ENCODE results near the gene ADCY4.

Gene ADCY4

DNA sequence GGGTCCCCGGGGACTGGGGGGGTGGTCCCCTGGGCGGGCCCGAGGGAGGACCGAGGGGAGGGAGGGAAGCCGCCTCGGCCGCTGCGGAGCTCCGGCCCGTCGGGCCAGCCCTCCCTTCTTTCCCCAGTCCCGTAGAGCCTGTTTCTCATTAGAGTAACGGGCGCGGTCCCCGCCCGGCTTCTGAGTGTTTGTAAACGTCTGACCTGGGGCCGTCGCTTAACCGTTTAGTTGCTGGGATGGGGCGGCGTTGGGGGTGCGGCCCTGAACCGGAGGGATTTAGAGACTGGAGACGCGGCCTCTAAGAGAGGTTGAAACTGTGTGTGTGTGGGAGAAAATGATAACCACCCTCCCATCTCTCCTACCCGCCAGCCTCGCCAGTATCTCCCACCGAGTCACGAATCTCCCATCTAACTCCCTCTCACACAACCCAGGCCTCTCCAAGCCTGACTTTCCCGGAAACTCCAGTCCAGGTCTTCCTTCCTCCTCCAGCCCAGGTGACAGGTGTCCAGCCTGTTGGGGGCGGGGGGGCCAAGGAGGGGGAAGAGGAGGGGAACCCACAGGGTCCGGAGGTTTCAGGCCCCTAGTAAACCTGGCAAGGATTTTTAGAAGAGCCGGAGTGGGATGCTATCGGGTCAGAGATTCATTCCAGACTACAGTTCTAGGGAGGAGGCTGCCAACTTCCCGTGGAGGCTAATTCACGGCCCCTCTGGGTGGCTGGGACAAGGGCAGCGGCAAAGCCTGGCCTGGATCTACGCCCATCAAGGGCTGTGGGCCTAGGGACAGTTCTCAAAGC is 32.0 kb upstream of the ADCY4 start:
- DNase-seq (ENCODE audit: low read depth): peak; percentile 95

GRCh38 chr14:24366413-24366720 is 31.5 kb upstream of the ADCY4 start:
- DNase-seq (ENCODE audit: low read depth): no peak
- peak overlapping the region; percentile 35 for H3K4me3 ChIP-seq (ENCODE audit: control insufficient read depth, low read depth, low read length)

More for the DNA sequence above, 32.0 kb upstream of the ADCY4 start:
- peak overlapping the region; percentile 73 for H3K4me3 ChIP-seq (ENCODE audit: control insufficient read depth, low read depth, low read length)
- TF ChIP-seq CTCF (conservative IDR thresholded peaks at IDR 0.05; ENCODE audit: control insufficient read depth, insufficient read depth, low read depth, low read length): no peak

GRCh38 chr14:24365600-24366412 is 30.9 kb upstream of the ADCY4 start:
- peak; percentile 89 for TF ChIP-seq CTCF (conservative IDR thresholded peaks at IDR 0.05; ENCODE audit: control insufficient read depth, insufficient read depth, low read depth, low read length)
- peak overlapping the region; percentile 35 for H3K4me3 ChIP-seq (ENCODE audit: control insufficient read depth, low read depth, low read length)
- peak; percentile 95 for DNase-seq (ENCODE audit: low read depth)

More at GRCh38 chr14:24366413-24366720, 31.5 kb upstream of the ADCY4 start:
- TF ChIP-seq CTCF (conservative IDR thresholded peaks at IDR 0.05; ENCODE audit: control insufficient read depth, insufficient read depth, low read depth, low read length): no peak

- no peak overlapping the region for H3K4me3 ChIP-seq (ENCODE audit: control insufficient read depth, low read depth, low read length)
- no peak for TF ChIP-seq CTCF (conservative IDR thresholded peaks at IDR 0.05; ENCODE audit: control insufficient read depth, insufficient read depth, low read depth, low read length)
- DNase-seq (ENCODE audit: low read depth): no peak
Observed at GRCh38 chr14:24364841-24365240, 30.0 kb upstream of the ADCY4 start.

DNA sequence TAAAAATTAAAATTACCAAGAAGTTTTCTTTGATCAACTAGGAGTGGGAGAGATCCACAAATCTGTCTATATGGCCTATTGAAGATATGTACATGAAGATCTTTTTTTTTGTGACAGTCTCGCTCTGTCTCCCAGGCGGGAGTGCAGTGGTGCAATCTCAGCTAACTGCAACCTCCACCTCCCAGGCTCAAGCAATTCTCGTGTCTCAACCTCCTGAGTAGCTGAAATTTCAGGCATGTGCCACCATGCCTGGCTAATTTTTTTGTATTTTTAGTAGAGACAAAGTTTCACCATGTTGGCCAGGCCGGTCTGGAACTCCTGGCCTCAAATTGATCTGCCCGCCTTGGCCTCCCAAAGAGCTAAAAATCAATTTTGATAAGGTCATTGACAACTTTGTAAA is 28.5 kb upstream of the ADCY4 start:
- no peak for TF ChIP-seq CTCF (conservative IDR thresholded peaks at IDR 0.05; ENCODE audit: control insufficient read depth, insufficient read depth, low read depth, low read length)
- no peak for DNase-seq (ENCODE audit: low read depth)
- no peak overlapping the region for H3K4me3 ChIP-seq (ENCODE audit: control insufficient read depth, low read depth, low read length)

DNA sequence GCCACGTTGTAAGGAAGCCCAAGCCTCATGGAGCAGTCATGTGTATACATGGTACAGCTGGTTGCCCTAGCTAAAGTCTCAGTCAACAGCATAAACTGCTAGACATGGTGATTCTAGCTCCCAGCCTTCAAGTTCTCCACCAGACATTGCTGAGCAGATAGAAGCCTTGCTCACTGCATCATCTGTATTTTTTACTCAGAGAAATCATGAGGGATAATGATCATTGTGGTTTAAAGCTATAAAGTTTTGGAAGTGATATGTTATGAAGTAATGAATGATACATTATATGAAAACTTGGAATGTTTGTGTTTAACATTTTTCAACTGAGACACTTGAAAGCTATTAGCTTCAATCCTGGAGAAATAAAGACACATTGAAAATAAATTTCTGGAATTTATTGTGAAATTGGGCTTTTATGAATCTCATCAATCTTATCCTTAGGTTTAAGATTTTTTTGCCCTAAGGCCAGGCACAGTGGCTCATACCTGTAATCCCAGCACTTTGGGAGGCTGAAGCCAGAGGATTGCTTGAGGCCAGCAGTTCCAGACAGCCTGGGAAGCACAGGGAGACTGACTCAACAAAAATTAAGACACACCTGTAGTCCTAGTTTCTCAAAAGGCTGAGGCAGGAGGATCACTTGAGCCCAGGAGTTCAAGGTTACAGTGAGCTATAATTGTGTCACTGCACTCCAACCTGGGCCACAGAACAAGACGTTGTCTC is 27.5 kb upstream of the ADCY4 start:
- DNase-seq (ENCODE audit: low read depth): no peak
- no peak for TF ChIP-seq CTCF (conservative IDR thresholded peaks at IDR 0.05; ENCODE audit: control insufficient read depth, insufficient read depth, low read depth, low read length)
- no peak overlapping the region for H3K4me3 ChIP-seq (ENCODE audit: control insufficient read depth, low read depth, low read length)

Measured in fibroblast of mammary gland (primary cell).